Duodenal mucosa (tissue), 2 donors: ENCODE measurements around the gene SLC38A10.

Experiments used
- H3K27ac ChIP-seq: one replicate; pipeline ENCODE4 v1.7.0; 2013; ENCODE audit warnings: low read depth, low read length
- H3K27me3 ChIP-seq, 2 donors: one replicate each; pipeline ENCODE4 v1.7.0; 2013; ENCODE audit warnings: low read length in 2 of 2, control low read depth in 1 of 2; ENCODE audit not compliant: insufficient read depth in 2 of 2, control insufficient read depth in 1 of 2
- H3K36me3 ChIP-seq, 2 donors: one replicate each; pipeline ENCODE4 v1.7.0; 2013; ENCODE audit warnings: low read length in 2 of 2, control low read depth in 1 of 2; ENCODE audit not compliant: insufficient read depth in 2 of 2, control insufficient read depth in 1 of 2
- H3K4me1 ChIP-seq, 2 donors: one replicate each; pipeline ENCODE4 v1.7.0; 2013; ENCODE audit warnings: low read length in 2 of 2, control low read depth in 1 of 2; ENCODE audit not compliant: insufficient read depth in 2 of 2, control insufficient read depth in 1 of 2
- H3K4me3 ChIP-seq, 2 donors: one replicate each; pipeline ENCODE4 v1.7.0; 2013; ENCODE audit warnings: low read length in 2 of 2, low read depth in 1 of 2
- H3K9ac ChIP-seq, 2 donors: one replicate each; pipeline ENCODE4 v1.7.0; 2013; ENCODE audit warnings: low read length in 2 of 2, low read depth in 1 of 2
- H3K9me3 ChIP-seq, 2 donors: one replicate each; pipeline ENCODE4 v1.7.0; 2013; ENCODE audit warnings: low read length in 2 of 2, control low read depth in 1 of 2; ENCODE audit not compliant: control insufficient read depth in 1 of 2

Gene SLC38A10

GRCh38 chr17:81206657-81207056 lies 88.5 kb downstream of the SLC38A10 start:
- Histone ChIP-seq H3K4me1 (no peaks in the 10 kb centered on the region), H3K36me3 (peaks cover 0 to 11% of the 10 kb centered on the region in 2 donors), H3K27me3 (no peaks in the 10 kb centered on the region), H3K9me3 (no peaks in the 10 kb centered on the region), H3K9ac (no peak overlapping the region), H3K4me3 (no peak overlapping the region), H3K27ac (no peak overlapping the region)

DNA sequence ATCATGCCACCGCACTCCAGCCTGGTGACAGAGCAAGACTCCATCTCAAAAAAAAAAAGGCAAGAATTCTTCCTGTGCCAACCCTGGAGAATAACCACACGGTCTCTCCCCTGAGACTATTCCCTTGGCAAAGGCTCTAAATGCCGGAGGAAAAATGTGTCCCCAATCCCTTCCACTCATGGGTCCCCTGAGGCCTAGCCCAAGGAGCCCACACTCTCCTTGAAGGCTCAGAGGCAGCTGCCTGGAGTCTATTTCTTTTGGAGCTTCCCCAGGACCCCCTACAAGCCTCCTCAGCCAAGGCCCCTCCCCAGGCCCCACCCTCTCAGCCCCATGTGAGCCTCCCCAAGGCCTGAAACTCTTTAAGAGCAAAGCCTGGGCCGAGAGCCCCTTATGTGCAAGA lies 88.9 kb downstream of the SLC38A10 start:
- no peaks in the 10 kb centered on the region for H3K4me1 ChIP-seq
- no peaks in the 10 kb centered on the region for H3K27me3 ChIP-seq
- no peak overlapping the region for H3K9ac ChIP-seq
- no peaks in the 10 kb centered on the region for H3K9me3 ChIP-seq
- H3K36me3 ChIP-seq: peaks cover 0 to 11% of the 10 kb centered on the region in 2 donors
- H3K4me3 ChIP-seq: no peak overlapping the region
- H3K27ac ChIP-seq: no peak overlapping the region

DNA sequence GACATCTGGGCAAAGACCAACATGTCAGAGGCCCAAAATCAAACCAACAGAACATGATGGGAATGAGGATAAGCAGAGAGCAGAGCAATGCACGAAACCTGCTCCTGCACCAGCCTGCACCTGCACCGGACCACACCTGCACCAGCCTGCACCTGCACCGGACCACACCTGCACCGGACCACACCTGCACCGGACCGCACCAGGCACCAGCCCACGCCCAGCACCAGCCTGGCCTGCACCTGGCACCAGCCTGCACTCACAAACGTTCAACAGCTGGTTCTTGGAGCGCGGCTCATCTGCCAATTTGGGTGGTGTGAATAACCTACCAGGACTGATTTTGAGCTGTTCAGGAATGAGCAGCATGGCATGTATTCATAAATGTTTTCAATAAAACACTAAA lies 90.5 kb downstream of the SLC38A10 start:
- Histone ChIP-seq H3K9ac (no peak overlapping the region), H3K4me3 (no peak overlapping the region), H3K27me3 (no peaks in the 10 kb centered on the region), H3K9me3 (no peaks in the 10 kb centered on the region), H3K36me3 (peaks cover 0 to 11% of the 10 kb centered on the region in 2 donors), H3K27ac (no peak overlapping the region), H3K4me1 (no peaks in the 10 kb centered on the region)

- Histone ChIP-seq H3K9me3 (no peaks in the 10 kb centered on the region), H3K4me3 (no peak overlapping the region), H3K27me3 (no peaks in the 10 kb centered on the region), H3K9ac (no peak overlapping the region), H3K27ac (no peak overlapping the region), H3K4me1 (no peaks in the 10 kb centered on the region), H3K36me3 (peaks cover 0 to 7% of the 10 kb centered on the region in 2 donors)
These were observed 92.0 kb downstream of the SLC38A10 start for GRCh38 chr17:81203136-81203535.

DNA sequence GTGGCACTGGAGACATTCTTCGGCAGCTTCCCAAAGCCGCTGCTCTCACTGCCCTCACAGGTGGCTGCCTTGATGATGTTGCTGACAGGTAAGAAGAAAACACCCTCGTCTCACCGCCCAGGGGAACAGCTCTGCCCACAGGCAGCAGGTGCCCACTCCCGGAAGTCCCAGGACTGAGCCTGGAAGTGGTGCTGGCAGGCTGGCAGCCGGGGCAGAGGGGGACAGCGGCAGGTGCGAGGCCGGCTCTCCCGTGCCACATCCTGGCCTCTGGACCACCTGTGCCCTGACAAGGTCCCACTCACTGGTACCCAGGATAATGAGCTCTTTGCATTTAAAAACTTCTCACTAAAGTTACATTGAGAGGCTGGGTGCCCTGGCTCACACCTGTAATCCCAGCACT lies 92.8 kb downstream of the SLC38A10 start:
- Histone ChIP-seq H3K27me3 (no peaks in the 10 kb centered on the region), H3K4me3 (no peak overlapping the region), H3K36me3 (peaks cover 0 to 7% of the 10 kb centered on the region in 2 donors), H3K9me3 (no peaks in the 10 kb centered on the region), H3K9ac (no peak overlapping the region), H3K27ac (no peak overlapping the region), H3K4me1 (no peaks in the 10 kb centered on the region)

DNA sequence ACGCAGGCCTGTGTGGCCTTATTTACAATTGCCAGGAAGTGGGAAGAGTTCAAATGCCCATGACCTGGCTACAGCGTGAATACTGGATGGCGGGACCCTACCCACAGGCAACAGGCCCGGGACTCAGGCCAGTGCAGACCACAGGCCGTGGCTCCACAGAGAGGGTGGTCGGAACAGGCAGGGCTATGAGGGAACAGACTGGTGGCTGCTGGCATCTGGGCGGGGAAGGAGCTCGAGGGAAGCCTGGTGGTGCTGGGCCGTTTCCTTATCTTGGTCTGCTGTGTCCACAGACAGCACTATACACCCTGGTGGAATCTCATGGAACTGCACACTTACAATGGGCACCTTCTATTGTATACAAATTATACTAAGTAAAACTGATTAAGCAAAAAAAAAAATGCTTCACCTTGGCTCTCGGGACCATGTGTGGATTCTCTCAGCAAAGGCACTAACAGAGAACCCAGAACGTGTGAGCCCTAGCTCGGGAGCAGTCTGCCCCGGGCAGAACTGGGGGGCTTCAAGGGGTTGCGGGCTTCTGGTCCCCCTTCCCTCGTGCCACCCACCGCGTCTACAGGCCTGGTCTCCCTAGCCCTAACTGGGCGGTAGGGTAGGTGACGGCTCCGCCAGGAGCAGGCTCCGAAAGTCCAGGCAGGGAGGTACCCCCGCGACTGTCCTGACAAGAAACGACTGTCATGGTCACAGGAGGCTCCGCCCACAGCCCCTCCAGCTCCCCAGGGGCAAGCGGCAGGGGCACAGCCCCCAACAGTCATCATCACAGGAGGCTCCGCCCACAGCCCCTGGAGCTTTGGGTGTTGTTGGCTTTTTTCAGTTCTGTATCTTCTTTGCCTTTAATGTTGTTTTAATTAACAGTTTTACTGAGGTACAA lies 94.2 kb downstream of the SLC38A10 start:
- no peaks in the 10 kb centered on the region for H3K36me3 ChIP-seq
- H3K27ac ChIP-seq: no peak overlapping the region
- H3K9me3 ChIP-seq: no peaks in the 10 kb centered on the region
- no peak overlapping the region for H3K4me3 ChIP-seq
- H3K9ac ChIP-seq: no peak overlapping the region
- no peaks in the 10 kb centered on the region for H3K27me3 ChIP-seq
- no peaks in the 10 kb centered on the region for H3K4me1 ChIP-seq

DNA sequence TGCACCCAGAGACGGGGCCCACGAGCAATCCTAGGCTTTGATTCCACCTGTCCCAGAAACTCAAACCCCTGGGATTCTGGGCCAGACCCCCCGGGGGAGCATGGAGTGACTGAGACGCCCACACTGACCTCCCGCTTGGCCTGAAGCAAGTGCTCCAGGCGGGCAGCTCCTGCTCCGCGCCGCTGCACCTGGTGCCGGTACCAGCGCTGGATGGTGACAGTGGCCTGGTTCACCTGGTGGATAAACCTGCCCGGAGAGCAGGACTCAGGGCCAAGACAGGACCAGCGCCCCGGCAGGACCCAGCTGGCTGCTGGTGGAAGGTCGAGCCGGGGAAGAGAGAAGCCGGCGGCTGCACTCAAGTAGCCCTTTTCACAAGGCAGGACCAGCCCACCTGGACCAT lies 94.9 kb downstream of the SLC38A10 start:
- H3K9me3 ChIP-seq: no peaks in the 10 kb centered on the region
- H3K27ac ChIP-seq: no peak overlapping the region
- H3K36me3 ChIP-seq: no peaks in the 10 kb centered on the region
- no peak overlapping the region for H3K4me3 ChIP-seq
- no peaks in the 10 kb centered on the region for H3K27me3 ChIP-seq
- H3K4me1 ChIP-seq: no peaks in the 10 kb centered on the region
- no peak overlapping the region for H3K9ac ChIP-seq

- Histone ChIP-seq H3K36me3 (no peaks in the 10 kb centered on the region), H3K9ac (no peak overlapping the region), H3K27me3 (no peaks in the 10 kb centered on the region), H3K4me3 (no peak overlapping the region), H3K4me1 (no peaks in the 10 kb centered on the region), H3K27ac (no peak overlapping the region), H3K9me3 (no peaks in the 10 kb centered on the region)
These were observed 95.7 kb downstream of the SLC38A10 start for GRCh38 chr17:81199482-81199830.

- H3K36me3 ChIP-seq: no peaks in the 10 kb centered on the region
These were observed 96.2 kb downstream of the SLC38A10 start for GRCh38 chr17:81198826-81199481.

DNA sequence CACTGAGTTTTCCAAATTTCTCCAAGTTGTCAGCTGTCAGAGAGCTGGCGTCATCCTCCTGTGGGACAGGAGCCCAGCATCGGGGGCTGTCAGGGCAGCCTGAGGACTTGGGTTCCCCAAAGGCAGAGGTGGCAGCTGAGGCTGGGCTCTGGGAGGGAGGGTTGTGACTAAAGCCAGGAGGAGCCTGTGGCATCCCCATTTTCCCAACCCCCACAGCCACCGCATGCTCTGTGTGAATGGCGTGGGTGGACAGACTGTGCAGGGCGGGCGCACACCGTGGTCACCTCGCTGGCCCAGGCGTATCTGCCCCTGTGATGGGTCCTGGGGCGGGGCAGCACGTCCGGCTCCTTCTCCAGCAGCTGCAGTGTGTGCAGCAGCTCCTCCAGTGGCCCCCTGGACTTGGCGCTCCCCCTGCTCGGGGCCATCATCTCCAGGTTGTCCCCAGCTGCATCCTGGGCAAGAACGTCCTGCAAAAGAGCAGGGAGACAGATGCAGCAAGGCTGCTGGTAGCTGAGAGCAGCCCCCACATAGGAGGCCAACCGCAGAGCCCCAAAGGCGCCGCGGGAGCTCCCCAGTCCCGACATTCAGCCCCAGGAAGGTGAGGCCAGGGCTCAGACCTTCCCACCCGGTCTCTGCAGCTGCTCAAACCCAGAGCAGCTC lies 97.1 kb downstream of the SLC38A10 start:
- Histone ChIP-seq H3K4me3 (no peak overlapping the region), H3K36me3 (no peaks in the 10 kb centered on the region), H3K4me1 (no peaks in the 10 kb centered on the region), H3K9ac (no peak overlapping the region), H3K9me3 (no peaks in the 10 kb centered on the region), H3K27ac (no peak overlapping the region), H3K27me3 (no peaks in the 10 kb centered on the region)

More at GRCh38 chr17:81198826-81199481, 96.2 kb downstream of the SLC38A10 start:
- H3K4me3 ChIP-seq: no peak overlapping the region
- H3K27ac ChIP-seq: no peak overlapping the region
- H3K9me3 ChIP-seq: no peaks in the 10 kb centered on the region
- no peak overlapping the region for H3K9ac ChIP-seq
- no peaks in the 10 kb centered on the region for H3K4me1 ChIP-seq
- H3K27me3 ChIP-seq: no peaks in the 10 kb centered on the region
